ENCODE measurements around the gene CUBN.

GRCh38 chr10:16816171-16816570, 313.4 kb downstream of the CUBN start:
- TF ChIP-seq CTCF (IDR thresholded peaks at IDR 0.05) = no peak
- no peak for TF ChIP-seq POLR2A (IDR thresholded peaks at IDR 0.05)
- TF ChIP-seq EP300 (IDR thresholded peaks at IDR 0.05) = no peak
